Activated CD8-positive, alpha-beta memory T cell treated with anti-CD3 and anti-CD28 coated beads, Interleukin-2, amount 50 U/mL, for 1 hour (primary cell): ENCODE data around the gene FAAH.
"Not testable (repeated sequence)": the region's sequence is repeated elsewhere in the genome, so short reads cannot be mapped to it uniquely, and the experiment has no call there.

ENCODE experiments used
- DNase-seq: peaks from one replicate; pipeline ENCODE4 v3.0.0-alpha.2; 2020; ENCODE audit errors: extremely low read depth

The FAAH gene

DNA sequence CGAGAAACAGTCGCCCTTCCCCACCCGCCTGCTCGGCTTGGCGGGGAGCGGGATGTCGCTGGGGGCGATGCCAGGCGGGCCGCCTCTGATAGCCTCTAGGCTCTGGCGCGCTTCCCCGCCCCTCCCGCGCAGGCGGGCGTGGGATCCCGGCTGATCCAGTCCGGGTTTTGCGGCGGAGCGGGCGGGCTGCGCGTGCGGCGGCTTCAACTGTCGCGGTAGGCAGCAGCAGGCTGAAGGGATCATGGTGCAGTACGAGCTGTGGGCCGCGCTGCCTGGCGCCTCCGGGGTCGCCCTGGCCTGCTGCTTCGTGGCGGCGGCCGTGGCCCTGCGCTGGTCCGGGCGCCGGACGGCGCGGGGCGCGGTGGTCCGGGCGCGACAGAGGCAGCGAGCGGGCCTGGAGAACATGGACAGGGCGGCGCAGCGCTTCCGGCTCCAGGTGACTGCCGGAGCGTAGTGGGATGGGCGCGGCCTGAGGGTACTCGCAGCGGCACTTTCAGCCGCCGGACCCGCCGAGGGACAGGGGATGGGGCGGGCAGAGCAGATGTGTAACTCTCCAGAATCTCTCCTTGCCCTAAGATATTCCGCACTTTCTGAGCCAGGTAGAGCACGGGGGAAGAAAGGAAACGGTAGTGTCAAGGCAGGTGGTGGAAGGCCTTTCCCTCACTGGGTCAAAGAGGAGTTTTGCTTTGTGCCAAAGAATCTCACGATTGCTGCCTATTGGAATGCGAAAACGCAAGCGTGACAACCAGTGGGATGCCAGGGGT, at the start of gene FAAH:
Gene FAAH (plus strand): TSS at position 210 of the 764 bp plus-strand sequence. CDS start 32 bp downstream, at position 242.
- DNase-seq = no peak

DNA sequence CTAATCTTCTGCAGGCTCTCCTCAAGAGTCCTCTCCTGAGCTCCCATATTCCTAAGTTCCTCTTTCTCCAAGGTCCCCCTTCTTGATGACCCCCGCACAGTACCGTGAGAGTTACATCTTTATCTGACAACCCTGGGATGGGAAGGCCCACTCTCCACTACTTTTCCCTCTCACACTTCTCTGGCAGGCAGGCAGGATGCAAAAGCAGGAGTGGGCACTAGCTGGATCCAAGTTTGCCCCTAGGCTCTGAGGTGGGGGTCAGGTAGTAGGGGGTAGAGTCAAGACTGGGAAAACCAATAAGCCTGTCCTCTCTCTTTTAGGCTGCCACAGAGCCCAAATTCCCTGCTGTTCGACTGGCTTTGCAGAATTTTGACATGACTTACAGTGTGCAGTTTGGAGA, 49.6 kb upstream of the FAAH start:
- DNase-seq = no peak

DNA sequence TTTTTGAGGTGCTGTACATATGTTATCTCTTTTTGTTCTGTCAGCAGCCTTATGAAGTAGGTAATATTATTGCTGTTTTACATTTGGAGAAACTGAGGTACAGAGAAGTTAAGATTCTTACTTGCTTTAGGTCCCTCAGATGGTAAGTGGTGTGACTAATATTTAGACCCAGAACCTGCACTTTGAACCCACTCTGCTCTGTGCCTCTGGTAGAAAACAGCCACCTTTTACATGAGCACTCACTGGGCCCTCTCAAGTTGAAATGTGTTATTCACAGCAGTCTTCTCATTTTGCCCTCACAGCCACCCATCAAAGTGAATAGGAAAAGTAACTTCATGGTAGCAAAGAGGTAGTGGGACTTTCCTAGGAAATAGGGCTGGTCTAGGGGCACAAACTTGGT, 48.8 kb upstream of the FAAH start:
- no peak for DNase-seq

DNA sequence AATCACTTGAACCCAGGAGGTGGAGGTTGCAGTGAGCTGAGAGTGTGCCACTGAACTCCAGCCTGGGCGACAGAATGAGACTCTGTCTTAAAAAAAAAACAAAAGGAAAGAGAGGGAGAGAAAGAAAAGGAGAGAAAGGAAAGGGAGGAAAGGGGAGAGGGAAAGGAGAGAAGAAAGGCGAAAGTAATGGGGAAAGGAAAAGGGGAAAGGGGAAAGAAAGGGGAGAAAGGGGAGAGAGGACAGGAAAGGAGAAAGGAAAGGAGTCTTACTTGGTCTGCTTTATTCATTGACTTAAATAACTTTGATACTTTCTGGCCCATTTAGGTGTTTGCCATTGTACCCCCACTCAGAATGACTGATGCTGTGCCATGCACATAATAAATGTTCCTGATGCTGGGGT, 41.8 kb upstream of the FAAH start:
- DNase-seq = no peak

DNA sequence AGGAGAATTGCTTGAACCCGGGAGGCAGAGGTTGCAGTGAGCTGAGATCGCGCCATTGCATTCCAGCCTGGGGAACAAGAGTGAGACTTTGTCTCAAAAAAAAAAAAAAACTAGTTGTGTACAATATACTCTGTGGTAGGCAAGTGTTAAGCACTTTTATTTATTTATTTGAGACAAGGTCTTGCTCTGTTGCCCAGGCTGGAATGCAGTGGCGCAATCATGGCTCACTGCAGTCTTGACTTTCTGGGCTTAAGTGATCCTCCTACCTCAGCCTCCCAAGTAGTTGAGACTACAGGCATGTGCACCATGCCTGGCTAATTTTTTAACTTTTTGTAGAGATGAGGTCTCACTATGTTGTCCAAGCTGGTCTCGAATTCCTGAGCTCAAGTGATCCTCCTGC, 38.2 kb upstream of the FAAH start:
- DNase-seq = not testable (repeated sequence)

DNA sequence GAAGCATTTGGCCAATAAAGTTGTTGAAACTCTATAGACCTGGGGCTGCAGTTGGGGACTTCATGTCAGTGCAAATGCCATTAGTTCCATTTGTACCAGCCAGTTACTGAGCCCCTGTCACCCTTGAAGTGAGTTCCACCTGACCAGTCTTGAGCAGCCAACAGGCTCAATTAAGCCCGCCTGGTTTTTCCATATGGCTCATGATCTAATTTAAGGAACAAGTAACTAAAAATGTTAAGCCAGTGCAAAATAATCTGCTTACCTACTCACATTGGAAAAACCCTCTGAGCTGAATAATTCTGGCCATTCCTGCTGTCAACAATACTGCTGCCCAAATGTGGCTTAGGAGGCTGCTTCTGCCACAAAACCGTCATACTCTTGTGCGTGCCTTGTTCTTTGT, 32.0 kb upstream of the FAAH start:
- DNase-seq = no peak

DNA sequence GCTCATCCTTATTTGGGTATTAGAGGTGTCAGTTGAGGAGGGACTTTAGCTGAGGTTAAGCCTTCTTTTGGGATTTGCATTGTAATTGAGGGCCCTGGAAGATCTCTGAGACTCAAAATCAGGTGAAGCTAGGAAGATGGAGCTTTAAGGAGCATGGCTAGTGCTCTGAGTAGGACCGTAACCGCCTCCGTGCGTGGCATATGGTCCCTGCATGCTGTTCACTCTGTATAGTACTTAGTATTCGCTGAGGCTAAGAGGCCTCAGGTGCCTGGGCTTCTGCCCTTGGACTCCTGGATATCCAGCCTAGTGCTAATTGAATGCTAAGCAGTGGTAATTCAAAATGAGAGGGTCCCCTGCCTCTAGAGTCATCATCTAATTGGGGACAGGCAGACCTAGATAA, 31.0 kb upstream of the FAAH start:
- no peak for DNase-seq

DNA sequence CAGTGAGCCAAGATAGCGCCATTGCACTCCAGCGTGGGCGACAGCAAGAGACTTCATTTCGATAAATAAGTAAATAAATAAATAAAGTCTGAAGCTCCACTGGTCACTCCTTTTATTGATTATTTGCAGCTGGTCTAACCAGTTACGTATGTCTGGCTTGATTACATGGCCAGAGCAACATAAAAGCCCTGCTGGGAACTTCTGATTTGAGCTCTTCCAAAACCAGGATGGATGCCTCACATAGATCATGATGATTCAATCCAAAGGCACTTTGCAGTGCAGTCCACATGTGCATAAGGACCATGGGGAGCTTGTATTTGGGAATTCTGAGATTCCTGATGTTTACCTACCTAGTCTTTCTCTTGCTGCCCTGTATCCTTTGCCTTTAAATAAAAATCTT, 29.5 kb upstream of the FAAH start:
- no peak for DNase-seq

DNA sequence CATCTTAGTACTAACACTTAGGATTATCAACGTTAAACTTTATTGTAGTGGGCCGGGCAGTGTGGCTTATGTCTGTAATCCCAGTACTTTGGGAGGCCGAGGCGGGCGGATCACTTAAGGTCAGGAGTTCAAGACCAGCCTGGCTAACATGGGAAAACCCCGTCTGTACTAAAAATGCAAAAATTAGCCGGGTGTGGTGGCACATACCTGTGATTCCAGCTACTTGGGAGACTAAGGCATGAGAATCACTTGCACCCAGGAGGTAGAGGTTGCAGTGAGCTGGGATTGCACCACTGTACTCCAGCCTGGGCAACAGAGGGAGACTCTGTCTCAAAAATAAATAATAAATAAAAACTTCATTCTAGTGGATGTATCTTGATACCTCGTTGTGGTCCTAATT, 28.3 kb upstream of the FAAH start:
- not testable (repeated sequence) for DNase-seq

DNA sequence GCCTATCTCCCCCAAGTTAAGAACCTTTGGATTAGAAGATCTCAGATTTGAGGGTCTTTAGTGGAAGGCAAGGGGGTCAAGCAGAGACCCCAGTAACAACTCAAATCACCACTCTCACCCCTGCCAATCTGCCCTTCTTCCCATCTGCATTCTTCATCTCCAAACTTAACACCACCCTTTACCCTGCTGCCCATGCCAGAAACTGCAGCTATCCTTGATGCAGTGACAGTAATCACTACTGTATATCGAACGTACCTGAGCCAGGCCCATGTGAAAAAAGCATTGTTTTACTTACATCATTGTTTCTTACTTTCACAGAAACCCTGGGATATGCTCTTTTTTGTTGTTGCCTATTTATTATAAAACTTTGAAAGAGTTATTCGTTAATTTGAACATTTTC, 27.0 kb upstream of the FAAH start:
- DNase-seq = no peak

DNA sequence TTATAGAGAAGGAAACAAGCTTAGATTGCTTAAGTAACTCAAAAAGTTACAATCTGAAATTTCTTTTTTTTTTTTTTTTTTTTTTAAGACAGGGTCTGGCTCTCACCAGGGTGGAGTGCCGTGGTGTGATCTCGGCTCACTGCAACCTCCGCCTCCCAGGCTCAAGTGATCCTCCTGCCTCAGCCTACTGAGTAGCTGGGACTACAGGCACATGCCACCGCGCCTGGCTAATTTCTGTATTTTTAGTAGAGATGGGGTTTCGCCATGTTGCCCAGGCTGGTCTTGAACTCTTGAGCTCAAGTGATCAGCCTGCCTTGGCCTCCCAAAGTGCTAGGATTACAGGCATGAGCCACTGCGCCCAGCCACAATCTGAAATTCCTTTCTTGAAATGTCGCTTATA, 26.4 kb upstream of the FAAH start:
- not testable (repeated sequence) for DNase-seq

DNA sequence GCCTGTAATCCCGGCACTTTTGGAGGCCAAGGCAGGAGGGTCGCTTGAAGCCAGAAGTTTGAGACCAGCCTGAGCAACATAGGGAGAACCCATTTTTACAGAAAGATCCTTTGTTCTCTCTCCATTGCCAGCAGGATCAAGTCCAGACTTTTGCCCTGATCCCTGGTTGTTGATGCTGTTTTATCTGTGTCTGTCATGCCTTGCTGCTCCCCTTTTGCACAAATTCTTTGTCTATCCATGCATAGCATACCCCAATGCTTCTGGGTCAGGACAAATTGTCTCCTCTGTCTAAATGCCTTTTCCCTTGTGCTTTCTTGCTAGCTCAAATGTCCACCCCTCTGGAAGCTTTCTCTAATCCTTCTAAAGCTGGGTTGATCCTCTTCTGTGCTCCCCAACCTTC, 25.3 kb upstream of the FAAH start:
- DNase-seq = no peak

DNA sequence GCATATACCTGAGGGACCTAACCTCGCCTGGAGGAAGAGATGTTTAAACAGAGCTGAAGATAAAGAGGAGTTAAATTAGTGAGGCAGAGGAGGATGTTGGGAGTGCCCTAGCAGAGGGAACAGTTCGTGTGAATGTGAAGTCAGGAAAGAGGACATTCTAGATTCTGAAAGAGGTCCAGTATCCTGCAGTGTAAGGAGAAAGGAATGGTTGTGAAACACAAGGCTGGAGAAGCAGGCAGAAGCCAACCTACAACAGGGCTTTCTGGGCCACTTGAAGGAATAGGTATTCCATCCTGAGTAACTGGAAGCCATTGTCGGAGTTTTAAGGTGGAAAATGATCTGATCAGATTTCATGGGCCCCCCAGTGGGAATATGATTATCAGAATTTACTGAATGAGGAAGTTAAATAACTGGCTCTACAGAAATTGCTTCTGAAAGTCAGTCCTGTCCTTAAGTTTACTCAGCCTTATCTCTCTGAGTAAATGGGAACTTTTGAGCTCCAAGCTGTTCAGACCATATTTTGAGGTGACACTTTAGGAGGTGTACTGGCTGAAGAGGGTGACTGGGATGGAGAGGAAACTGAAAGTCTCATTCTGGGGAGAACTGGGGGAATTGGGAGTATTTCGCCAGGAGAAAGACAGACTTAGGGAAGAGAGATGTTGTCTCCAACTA, 24.4 kb upstream of the FAAH start:
- no peak for DNase-seq

DNA sequence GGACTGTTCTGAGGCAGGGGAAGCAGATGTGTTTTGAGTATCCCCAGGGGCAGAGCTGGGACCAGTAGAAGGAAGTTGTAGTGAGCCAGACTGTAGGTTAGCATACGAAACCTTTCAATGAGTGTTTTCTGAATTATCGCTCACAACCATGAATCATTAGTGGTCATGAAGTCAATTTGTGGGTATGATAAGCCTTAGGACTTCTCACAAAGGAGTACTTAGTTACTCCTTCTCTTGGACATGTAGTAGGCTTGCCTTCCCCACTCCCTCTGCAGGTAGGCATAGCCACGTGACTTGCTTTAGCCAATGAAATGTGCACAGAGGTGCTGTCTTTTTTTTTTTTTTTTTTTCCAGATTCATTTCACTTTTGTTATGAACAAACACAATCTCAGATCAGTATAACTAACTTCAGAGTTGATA, 23.9 kb upstream of the FAAH start:
- DNase-seq = no peak

DNA sequence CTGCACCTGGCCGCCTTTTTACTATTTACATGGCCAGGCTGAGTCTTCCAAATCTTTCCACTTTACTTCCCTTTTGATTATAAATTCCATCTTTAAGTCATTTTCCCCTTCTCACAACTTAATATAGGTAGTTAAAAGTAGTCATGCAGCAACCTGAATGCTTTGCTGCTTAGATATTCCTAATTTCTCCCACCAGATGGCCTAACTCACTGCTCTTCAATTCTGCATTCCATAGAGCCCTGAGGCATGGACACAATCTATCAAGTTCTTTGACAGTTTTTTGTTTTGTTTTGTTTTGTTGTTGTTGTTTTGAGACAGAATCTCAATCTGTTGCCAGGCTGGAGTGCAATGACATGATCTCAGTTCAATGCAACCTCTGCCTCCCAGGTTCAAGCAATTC, 21.7 kb upstream of the FAAH start:
- no peak for DNase-seq

DNA sequence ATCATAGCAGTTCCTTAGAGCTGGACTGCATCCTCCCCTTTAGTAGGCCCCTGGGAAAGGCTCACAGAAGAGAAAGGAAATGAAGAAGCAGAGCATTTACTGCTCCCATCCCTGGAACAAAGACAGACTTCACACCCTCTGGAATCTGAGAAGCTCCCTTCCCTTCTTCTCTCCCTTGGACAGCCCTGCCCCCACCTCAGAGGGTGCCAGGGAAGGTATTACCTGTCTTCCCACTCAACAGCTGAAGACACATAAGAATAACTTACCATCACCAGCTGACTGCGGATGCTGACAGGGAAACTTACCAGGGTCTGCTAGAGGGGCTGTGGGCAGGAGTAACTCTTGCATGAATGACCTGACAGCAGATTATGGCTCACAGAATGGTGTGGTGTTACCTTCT, 14.1 kb upstream of the FAAH start:
- no peak for DNase-seq

DNA sequence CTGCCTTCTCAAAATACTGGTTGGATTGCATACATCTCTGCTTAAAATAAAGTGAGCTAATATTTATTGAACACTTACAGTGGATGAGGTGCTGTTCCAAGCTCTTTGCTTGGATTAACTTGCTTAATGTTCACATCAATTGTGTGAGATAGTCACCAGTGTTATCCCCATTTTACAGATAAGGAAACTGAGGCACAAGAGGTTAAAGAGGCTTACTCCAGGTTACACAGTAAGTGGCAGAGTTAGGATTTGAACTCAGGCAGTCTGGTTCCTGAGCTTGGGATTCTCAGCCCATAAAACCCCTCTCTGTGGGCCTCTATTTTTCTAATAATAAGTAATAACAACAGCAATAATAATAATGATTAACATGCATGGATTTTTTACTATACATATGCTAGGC, 13.6 kb upstream of the FAAH start:
- DNase-seq = no peak

DNA sequence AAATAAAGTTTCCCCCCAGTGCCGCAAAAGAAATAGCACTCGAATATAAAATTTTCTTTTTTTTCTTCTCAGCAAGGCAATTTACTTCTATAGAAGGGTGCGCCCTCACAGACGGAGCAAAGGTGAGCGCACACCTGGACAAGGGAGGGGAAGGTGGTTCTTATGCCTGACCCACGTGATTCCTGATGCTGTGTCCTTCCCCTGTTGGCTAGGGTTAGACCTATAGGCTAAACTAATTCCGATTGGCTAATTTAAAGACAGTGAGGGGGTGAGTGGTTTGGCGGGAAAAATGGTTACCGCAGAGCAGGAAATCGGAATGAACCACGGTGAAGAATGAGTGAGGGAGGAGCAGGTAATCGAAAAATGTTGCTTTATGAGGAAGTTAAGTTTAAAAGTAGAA, 607 bp upstream of the FAAH start:
- DNase-seq = no peak

DNA sequence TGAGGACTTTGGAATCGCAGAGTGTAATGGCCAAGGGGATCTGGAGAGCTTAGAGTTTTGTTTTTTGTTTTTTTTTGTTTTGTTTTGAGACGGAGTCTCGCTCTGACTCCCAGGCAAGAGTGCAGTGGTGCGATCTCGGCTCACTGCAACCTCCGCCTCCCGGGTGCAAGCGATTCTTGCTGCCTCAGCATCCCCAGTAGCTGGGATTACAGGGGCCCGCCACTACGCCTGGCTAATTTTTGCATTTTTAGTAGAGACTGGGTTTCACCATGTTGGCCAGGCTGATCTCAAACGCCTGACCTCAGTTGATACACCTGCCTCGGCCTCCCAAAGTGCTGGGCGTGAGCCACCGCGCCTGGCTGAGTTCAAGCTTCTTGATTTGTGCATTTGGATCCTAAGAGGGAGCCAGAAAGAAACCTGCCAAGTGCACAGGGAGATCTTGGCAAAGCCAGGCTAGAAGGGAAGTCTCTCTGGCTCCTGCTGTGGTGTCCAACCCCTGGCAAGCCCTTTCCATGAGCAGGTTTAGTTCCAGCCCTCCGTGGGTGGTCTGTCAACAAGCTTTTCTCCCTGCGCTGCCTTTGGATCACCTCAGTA, 852 bp downstream of the FAAH start:
- no peak for DNase-seq

DNA sequence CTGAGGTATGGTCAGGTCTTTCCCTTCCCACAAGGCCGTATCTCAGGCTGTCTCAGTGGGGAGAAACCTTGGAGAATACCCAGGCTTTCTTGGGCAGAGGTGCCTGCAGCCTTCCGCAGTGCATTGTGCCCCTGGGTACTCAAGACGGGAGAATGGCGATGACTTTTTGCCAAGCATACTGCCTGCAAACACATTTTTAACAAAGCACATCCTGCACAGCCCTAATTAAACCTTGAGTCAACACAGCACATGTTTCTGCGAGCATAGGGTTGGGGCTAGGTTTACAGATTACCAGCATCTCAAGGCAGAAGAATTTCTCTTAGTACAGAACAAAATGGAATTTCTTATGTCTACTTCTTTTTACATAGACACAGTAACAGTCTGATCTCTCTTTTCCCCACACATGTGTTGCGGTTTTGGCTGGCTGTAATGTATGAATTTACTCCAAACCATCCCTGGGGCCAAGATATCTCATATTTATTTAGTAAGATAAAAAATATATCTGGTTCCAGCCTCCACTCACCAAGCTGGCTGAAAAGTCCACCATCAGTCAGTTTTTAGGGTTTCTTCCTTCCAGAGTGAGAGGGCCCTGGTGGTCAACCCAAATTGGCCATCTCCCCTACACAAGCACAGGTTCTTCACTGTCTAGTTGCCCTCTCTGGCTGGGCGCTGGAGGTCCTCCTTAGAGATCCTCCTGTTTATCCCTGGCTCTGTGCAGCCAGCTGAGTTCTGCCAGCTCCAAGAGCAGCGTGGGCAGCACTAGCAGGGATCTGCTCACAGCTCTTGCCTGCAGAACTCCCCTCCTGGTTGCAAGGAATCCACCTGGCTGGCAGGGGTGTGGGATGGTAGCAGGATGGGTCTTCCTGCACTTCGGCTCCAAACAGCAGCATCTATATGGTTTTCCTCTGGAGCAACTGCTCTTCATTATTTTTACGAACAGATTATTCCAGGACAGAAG, 2.6 kb downstream of the FAAH start:
- DNase-seq = no peak

DNA sequence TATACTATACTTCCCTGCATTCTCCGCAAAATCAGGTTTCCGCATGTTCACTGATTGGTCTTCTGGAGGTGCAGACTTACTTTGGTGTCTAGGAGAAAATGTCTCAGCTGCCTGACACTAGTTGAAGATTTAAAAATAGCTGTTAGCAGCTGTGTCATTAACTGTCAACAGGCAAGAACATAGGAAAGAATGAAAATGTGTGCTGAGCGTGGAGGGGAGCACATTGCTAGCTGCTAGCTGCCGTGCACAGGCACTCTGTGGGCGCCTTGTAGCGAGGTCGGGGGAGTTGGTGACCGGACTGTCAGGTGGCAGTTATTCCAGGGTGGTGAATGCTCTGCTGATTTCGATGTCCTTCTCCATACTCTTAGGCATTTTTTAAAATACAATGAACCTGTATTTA, 5.2 kb downstream of the FAAH start:
- no peak for DNase-seq

DNA sequence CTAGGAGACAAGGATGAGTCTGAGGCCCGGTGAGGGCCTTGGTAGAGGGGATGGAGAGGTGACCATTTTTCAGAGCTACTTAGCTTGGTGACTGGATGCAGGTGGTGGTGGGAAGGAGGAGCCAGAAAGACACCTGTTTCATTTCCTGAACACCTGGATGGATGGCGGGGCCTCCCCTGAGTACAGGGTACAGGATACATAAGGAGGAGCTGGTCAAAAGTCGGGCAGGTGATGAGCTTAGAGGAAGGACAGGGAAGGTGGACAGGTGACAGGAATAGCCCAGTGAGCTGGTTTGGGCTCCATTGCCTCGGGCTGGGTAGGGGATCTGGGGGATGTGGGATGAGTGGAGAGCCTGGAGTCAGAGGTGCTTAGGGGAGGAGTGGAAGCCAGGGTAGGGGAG, 6.3 kb downstream of the FAAH start:
- DNase-seq = no peak
